CD4-positive, alpha-beta T cell (primary cell): ENCODE measurements around the gene PPP5C. TPM values are rescaled to one million over a fixed set of nuclear protein-coding genes. Genes with fewer than 3 reads are reported as not detected.

Source experiments
- ATAC-seq: fragments of 200-7000 bp; cut with Tn5 transposase; one replicate; pipeline ENCODE4 v1.10.0; 2022; ENCODE audit warnings: mild to moderate bottlenecking; ENCODE audit not compliant: poor library complexity
- CTCF ChIA-PET: fragments of 350-600 bp; sonication (Branson Sonifier 250); formaldehyde crosslinking; loops from one replicate; lab custom pipeline; 2021; ENCODE audit warnings: antibody characterized with exemption, inconsistent platforms; lab: Charles Lee
- POLR2A ChIA-PET: fragments of 350-600 bp; sonication (Branson Sonifier 250); formaldehyde crosslinking; loops from one replicate; lab custom pipeline; 2021; ENCODE audit warnings: antibody characterized with exemption, inconsistent platforms; lab: Charles Lee
- DNase-seq, 14 experiments: peaks; one replicate each; pipeline ENCODE4 v3.0.0-alpha.2; 2013 to 2020; ENCODE audit warnings: mixed read lengths in 2 of 14
- H3K27ac ChIP-seq, 2 donors: one replicate each; pipeline versions ENCODE4 v1.5.1 to v1.7.0; 2013; ENCODE audit warnings: low read length in 2 of 2, low read depth in 1 of 2, mild to moderate bottlenecking in 1 of 2
- H3K27me3 ChIP-seq, 2 experiments: 1 replicate in 1 of 2; 2 replicates in 1 of 2; pipeline versions ENCODE4 v1.6.1 to v1.7.0; 2013; ENCODE audit warnings: low read length in 2 of 2, control low read depth in 1 of 2, mild to moderate bottlenecking in 1 of 2, moderate library complexity in 1 of 2; ENCODE audit not compliant: insufficient read depth in 2 of 2, control insufficient read depth in 1 of 2
- H3K36me3 ChIP-seq: one replicate; pipeline ENCODE4 v1.6.1; 2013; ENCODE audit warnings: low read length, control low read depth; ENCODE audit not compliant: insufficient read depth
- H3K4me1 ChIP-seq: one replicate; pipeline ENCODE4 v1.6.1; 2013; ENCODE audit warnings: low read length, control low read depth; ENCODE audit not compliant: insufficient read depth
- H3K4me3 ChIP-seq: one replicate; pipeline ENCODE4 v1.5.1; 2013; ENCODE audit warnings: mild to moderate bottlenecking, low read length, moderate library complexity
- H3K9me3 ChIP-seq, 2 experiments: 1 replicate in 1 of 2; 2 replicates in 1 of 2; pipeline versions ENCODE4 v1.6.1 to v1.7.0; 2013; ENCODE audit warnings: low read length in 2 of 2, mild to moderate bottlenecking in 2 of 2, control low read depth in 1 of 2, moderate library complexity in 1 of 2; ENCODE audit not compliant: control insufficient read depth in 1 of 2, insufficient read depth in 1 of 2
- H3K27ac Mint-ChIP-seq: one replicate; pipeline ENCODE4 v1.8.0; 2020; ENCODE audit warnings: mixed read lengths
- H3K27me3 Mint-ChIP-seq: one replicate; pipeline ENCODE4 v1.8.0; 2021; ENCODE audit warnings: mixed read lengths
- H3K36me3 Mint-ChIP-seq: one replicate; pipeline ENCODE4 v1.8.0; 2021; ENCODE audit warnings: low read depth, mixed read lengths
- H3K4me1 Mint-ChIP-seq: one replicate; pipeline ENCODE4 v1.8.0; 2021; ENCODE audit warnings: low read depth, mixed read lengths
- H3K4me3 Mint-ChIP-seq: one replicate; pipeline ENCODE4 v1.8.0; 2020; ENCODE audit warnings: mild to moderate bottlenecking, mixed read lengths
- H3K9me3 Mint-ChIP-seq: one replicate; pipeline ENCODE4 v1.8.0; 2020; ENCODE audit warnings: mixed read lengths
- CTCF ChIP-seq: fragments of 200-600 bp; IDR thresholded peaks from one replicate; pipeline ENCODE4 v1.8.0; 2022; ENCODE audit warnings: antibody characterized with exemption, mild to moderate bottlenecking
- intact Hi-C, 2 experiments: fragments of 100-400 bp; cut with DNase I in 1 of 2; cut with micrococcal nuclease in 1 of 2; formaldehyde crosslinking; loops; one replicate each; pipeline versions ENCODE4 v1.15.1 to v1.9.0; 2023 to 2025; cut with DNase I, micrococcal nuclease
- total RNA-seq, 174 experiments: library from RNA in 2 of 174; stranded (reverse) in 2 of 174; gene quantifications; one replicate each; pipeline ENCODE4 v1.2.3 and lab custom pipeline; 2021 to 2026

Gene PPP5C
- total RNA-seq, 2 experiments from 2014 or later: 18.9 to 20.2 TPM

- ChIA-PET CTCF (no interaction called here), POLR2A (no interaction called here)
- peaks cover 12% of the 10 kb centered on the region for H3K36me3 Mint-ChIP-seq
- H3K4me1 Mint-ChIP-seq: no peaks in the 10 kb centered on the region
- peaks cover 9% of the 10 kb centered on the region for H3K9me3 Mint-ChIP-seq
- Histone ChIP-seq H3K36me3 (no peaks in the 10 kb centered on the region), H3K9me3 (peaks cover 31 to 35% of the 10 kb centered on the region in 2 experiments), H3K27me3 (no peaks in the 10 kb centered on the region), H3K4me3 (no peak overlapping the region), H3K4me1 (no peaks in the 10 kb centered on the region), H3K27ac (no peak overlapping the region)
- no peak for ATAC-seq
- TF ChIP-seq CTCF: no peak
- intact Hi-C loops: loop anchor here in 1 of 2 experiments (5.0 kb wide), 1 partner anchor 1734 kb away; no protein-coding TSS in a partner anchor
- H3K27ac Mint-ChIP-seq: no peak overlapping the region
- no peak overlapping the region for H3K4me3 Mint-ChIP-seq
- H3K27me3 Mint-ChIP-seq: no peaks in the 10 kb centered on the region
- DNase-seq: no peak
Observed at GRCh38 chr19:46328079-46328478, 18.8 kb upstream of the PPP5C start.

- no peaks in the 10 kb centered on the region for H3K4me1 Mint-ChIP-seq
- peaks cover 9% of the 10 kb centered on the region for H3K9me3 Mint-ChIP-seq
- H3K27ac ChIP-seq: no peak overlapping the region
- intact Hi-C loops: no loop called here
- ATAC-seq (no peak), DNase-seq (no peak)
- H3K4me1 ChIP-seq: no peaks in the 10 kb centered on the region
- H3K27me3 Mint-ChIP-seq: no peaks in the 10 kb centered on the region
- no peaks in the 10 kb centered on the region for H3K27me3 ChIP-seq
- no peak overlapping the region for H3K4me3 Mint-ChIP-seq
- peaks cover 31 to 35% of the 10 kb centered on the region in 2 experiments for H3K9me3 ChIP-seq
- H3K36me3 Mint-ChIP-seq: peaks cover 12% of the 10 kb centered on the region
- no peak for TF ChIP-seq CTCF
- ChIA-PET POLR2A (no interaction called here), CTCF (no interaction called here)
- no peak overlapping the region for H3K27ac Mint-ChIP-seq
- no peaks in the 10 kb centered on the region for H3K36me3 ChIP-seq
- no peak overlapping the region for H3K4me3 ChIP-seq
Observed at GRCh38 chr19:46330319-46330918, 16.5 kb upstream of the PPP5C start.

GRCh38 chr19:46337487-46337886, 9.4 kb upstream of the PPP5C start:
- ChIA-PET CTCF (no interaction called here), POLR2A (no interaction called here)
- intact Hi-C loops: no loop called here
- Histone ChIP-seq H3K4me3 (no peak overlapping the region), H3K4me1 (no peaks in the 10 kb centered on the region), H3K27me3 (no peaks in the 10 kb centered on the region), H3K36me3 (no peaks in the 10 kb centered on the region), H3K27ac (no peak overlapping the region), H3K9me3 (peaks cover 0 to 4% of the 10 kb centered on the region in 2 experiments)
- DNase-seq (no peak), ATAC-seq (no peak)
- no peaks in the 10 kb centered on the region for H3K9me3 Mint-ChIP-seq
- TF ChIP-seq CTCF: no peak
- no peak overlapping the region for H3K4me3 Mint-ChIP-seq
- peaks cover 4% of the 10 kb centered on the region for H3K27me3 Mint-ChIP-seq
- no peaks in the 10 kb centered on the region for H3K36me3 Mint-ChIP-seq
- H3K4me1 Mint-ChIP-seq: no peaks in the 10 kb centered on the region
- no peak overlapping the region for H3K27ac Mint-ChIP-seq
